GM23248 (cell line): Measurements from ENCODE around the gene TPO. TPM values are rescaled to one million over a fixed set of nuclear protein-coding genes. Genes with fewer than 3 reads are reported as not detected.

ENCODE experiments used
- DNase-seq: peaks from one replicate; pipeline ENCODE4 v3.0.0-alpha.2; 2015
- H2AFZ ChIP-seq: fragments of 200-600 bp; sonication (generic); 2 replicates; pipeline ENCODE4 v1.6.1; 2016; ENCODE audit warnings: antibody characterized with exemption
- H3F3A ChIP-seq: fragments of 200-600 bp; sonication (generic); 2 replicates; pipeline ENCODE4 v1.6.1; 2016; ENCODE audit warnings: mild to moderate bottlenecking, antibody characterized with exemption, mixed run types; ENCODE audit not compliant: insufficient read depth
- H3K27ac ChIP-seq: fragments of 200-600 bp; sonication (generic); 2 replicates; pipeline ENCODE4 v1.5.1; 2016; ENCODE audit warnings: mild to moderate bottlenecking
- H3K27me3 ChIP-seq: fragments of 200-600 bp; sonication (generic); replicated peaks from 2 replicates; pipeline ENCODE4 v1.6.1; 2016; ENCODE audit warnings: mild to moderate bottlenecking; ENCODE audit not compliant: insufficient read depth
- H3K36me3 ChIP-seq: fragments of 200-600 bp; sonication (generic); 2 replicates; pipeline ENCODE4 v1.6.1; 2016; ENCODE audit warnings: low read depth, mild to moderate bottlenecking
- H3K4me1 ChIP-seq: fragments of 200-600 bp; sonication (generic); 2 replicates; pipeline ENCODE4 v1.6.1; 2016; ENCODE audit warnings: mild to moderate bottlenecking; ENCODE audit not compliant: insufficient read depth
- H3K4me2 ChIP-seq: fragments of 200-600 bp; sonication (generic); one replicate; pipeline ENCODE4 v1.6.1; 2016; ENCODE audit warnings: mild to moderate bottlenecking; ENCODE audit not compliant: unreplicated experiment
- H3K4me3 ChIP-seq: fragments of 200-600 bp; sonication (generic); 2 replicates; pipeline ENCODE4 v1.5.1; 2016; ENCODE audit warnings: mild to moderate bottlenecking
- H3K79me2 ChIP-seq: fragments of 200-600 bp; sonication (generic); 2 replicates; pipeline ENCODE4 v1.6.1; 2016; ENCODE audit warnings: mild to moderate bottlenecking; ENCODE audit not compliant: insufficient read depth
- H3K9ac ChIP-seq: fragments of 200-600 bp; sonication (generic); 2 replicates; pipeline ENCODE4 v1.6.1; 2016; ENCODE audit warnings: mild to moderate bottlenecking
- H3K9me2 ChIP-seq: fragments of 200-600 bp; sonication (generic); 2 replicates; pipeline ENCODE4 v1.6.1; 2016; ENCODE audit warnings: mixed run types, mild to moderate bottlenecking, moderate library complexity; ENCODE audit not compliant: insufficient read depth
- H3K9me3 ChIP-seq: fragments of 200-600 bp; sonication (generic); one replicate; pipeline ENCODE4 v1.6.1; 2017; ENCODE audit warnings: low read depth
- H4K20me1 ChIP-seq: fragments of 200-600 bp; sonication (generic); 2 replicates; pipeline ENCODE4 v1.6.0; 2016; ENCODE audit not compliant: insufficient read depth
- EZH2 ChIP-seq: fragments of 200-600 bp; sonication (generic); IDR thresholded peaks from 2 replicates; pipeline ENCODE4 v1.6.1; 2018; ENCODE audit warnings: antibody characterized with exemption, mild to moderate bottlenecking; ENCODE audit not compliant: insufficient read depth, poor library complexity, severe bottlenecking
- EZH2phosphoT487 ChIP-seq: fragments of 200-600 bp; sonication (generic); IDR thresholded peaks from 2 replicates; pipeline ENCODE4 v1.6.1; 2018; ENCODE audit warnings: antibody characterized with exemption, moderate library complexity, mild to moderate bottlenecking, low read depth; ENCODE audit not compliant: insufficient read depth
- WGBS, 2 experiments: methylation state at CpG; one replicate each; pipeline ENCODE4 v1.1.6; 2015 to 2017; ENCODE audit warnings: low lambda C conversion rate in 2 of 2, low coverage in 1 of 2; ENCODE audit errors: missing lambda C conversion rate in 2 of 2; 5-methylcytosine and 5-hydroxymethylcytosine counted together
- in situ Hi-C: fragments of 300-500 bp; cut with MboI; formaldehyde crosslinking; loops from 2 replicates; pipeline ENCODE4 v1.15.0; 2020
- polyA plus RNA-seq: library from polyadenylated mRNA; unstranded; fragments of >200 nt; fragmentation: Nextera tagmentation; extraction: Ambion mirVana; gene quantifications from 2 replicates; pipeline ENCODE4 v1.2.1, GENCODE V29; 2016
- total RNA-seq: library from RNA; depleted of rRNA; stranded (reverse); fragments of >200 nt; shearing (Covaris generic); gene quantifications from 2 replicates; pipeline ENCODE4 v1.2.3, GENCODE V29; 2014

Gene TPO
- total and polyA plus RNA-seq, 2 experiments from 2014 or later: not detected

GRCh38 chr2:1476617-1477195 is 63.4 kb downstream of the TPO start:
- 80 to 88% methylated on average over 17 to 30 of the region's 30 CpGs for WGBS, 2 experiments
- no peak for DNase-seq
- H3K79me2 ChIP-seq: no peaks in the 10 kb centered on the region
- no peak overlapping the region for H3K27ac ChIP-seq
- H3K36me3 ChIP-seq: no peaks in the 10 kb centered on the region
- H3K27me3 ChIP-seq: no peaks in the 10 kb centered on the region
- in situ Hi-C loops: no loop called here
- H2AFZ ChIP-seq: no peak overlapping the region
- no peaks in the 10 kb centered on the region for H3K9me3 ChIP-seq
- no peaks in the 10 kb centered on the region for H3F3A ChIP-seq
- H3K4me2 ChIP-seq: no peak overlapping the region
- TF ChIP-seq EZH2phosphoT487 (no peak), EZH2 (no peak)
- no peaks in the 10 kb centered on the region for H4K20me1 ChIP-seq
- H3K4me1 ChIP-seq: no peaks in the 10 kb centered on the region
- H3K9me2 ChIP-seq: no peaks in the 10 kb centered on the region
- H3K9ac ChIP-seq: no peak overlapping the region
- H3K4me3 ChIP-seq: no peak overlapping the region

DNA sequence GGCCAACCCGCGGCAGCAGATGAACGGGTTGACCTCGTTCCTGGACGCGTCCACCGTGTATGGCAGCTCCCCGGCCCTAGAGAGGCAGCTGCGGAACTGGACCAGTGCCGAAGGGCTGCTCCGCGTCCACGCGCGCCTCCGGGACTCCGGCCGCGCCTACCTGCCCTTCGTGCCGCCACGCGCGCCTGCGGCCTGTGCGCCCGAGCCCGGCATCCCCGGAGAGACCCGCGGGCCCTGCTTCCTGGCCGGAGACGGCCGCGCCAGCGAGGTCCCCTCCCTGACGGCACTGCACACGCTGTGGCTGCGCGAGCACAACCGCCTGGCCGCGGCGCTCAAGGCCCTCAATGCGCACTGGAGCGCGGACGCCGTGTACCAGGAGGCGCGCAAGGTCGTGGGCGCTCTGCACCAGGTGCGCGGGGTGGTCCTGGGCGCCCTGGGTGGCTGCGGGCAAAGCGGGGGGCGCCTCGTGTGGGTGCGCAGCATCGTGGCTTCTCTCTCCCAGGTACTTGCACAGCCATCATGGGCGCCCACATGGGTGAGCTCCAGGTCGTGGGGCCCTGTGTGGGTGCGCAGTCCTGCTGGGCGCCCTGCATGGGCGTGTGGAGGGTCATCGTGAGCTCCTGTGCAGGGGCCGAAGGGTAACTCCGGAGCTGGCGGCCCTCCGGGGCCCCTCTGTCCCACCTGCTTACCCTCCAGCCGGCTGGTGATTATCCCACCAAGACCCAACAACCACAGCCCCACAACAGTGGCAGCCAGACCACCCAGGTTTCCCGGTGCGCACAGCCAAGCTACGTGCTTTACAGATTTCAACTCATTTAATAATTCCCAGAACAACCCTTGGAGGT is 64.2 kb downstream of the TPO start:
- no peaks in the 10 kb centered on the region for H3K79me2 ChIP-seq
- in situ Hi-C loops: no loop called here
- WGBS, 2 experiments: 80 to 85% methylated on average over 72 to 76 of the region's 76 CpGs

DNA sequence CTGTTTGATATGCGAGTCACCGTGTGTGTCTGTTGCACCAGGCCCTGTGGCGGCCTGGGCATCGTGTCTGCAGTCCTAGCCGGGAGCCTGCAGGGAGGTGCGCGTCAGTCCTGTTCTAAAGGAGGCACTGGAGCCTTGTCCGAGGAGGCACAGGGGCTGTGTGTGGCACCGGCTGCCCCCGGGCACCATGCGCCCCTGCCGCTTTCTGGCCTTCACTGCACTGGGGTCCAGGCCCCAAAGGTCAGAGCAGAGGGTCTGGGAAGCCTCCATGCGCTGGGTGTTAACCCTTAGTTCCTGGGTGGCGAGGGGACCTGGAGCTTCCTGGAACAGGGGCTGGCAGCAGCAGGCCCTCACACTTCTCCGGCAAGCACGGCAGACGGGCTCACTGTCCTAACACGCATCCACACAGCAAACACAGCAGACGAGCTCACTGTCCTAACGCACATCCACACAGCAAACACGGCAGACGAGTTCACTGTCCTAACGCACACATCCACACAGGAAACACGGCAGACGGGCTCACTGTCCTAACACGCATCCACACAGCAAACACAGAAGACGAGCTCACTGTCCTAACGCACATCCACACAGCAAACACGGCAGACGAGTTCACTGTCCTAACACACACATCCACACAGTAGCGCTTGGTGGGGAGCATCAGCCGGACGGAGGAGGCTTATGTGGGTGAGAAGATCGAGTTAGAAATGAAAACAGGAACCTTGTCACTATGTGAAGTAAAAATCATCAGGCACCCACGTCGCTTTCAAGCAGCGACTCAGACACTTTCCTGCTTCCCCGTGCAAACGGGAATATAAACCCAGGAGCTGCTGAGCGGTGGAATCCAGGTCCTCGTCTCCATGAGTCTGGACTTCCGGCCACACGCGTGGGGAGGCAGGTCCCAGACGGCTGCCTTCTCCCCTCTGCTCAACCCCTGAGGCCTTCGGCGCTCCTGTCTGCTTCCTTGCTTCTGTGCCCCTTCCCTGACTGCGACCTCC is 65.3 kb downstream of the TPO start:
- Histone ChIP-seq H3K4me2 (no peak overlapping the region), H3K27me3 (no peaks in the 10 kb centered on the region), H3K4me1 (no peaks in the 10 kb centered on the region), H3K9me3 (no peaks in the 10 kb centered on the region), H3K9me2 (no peaks in the 10 kb centered on the region), H2AFZ (no peak overlapping the region), H3F3A (no peaks in the 10 kb centered on the region), H4K20me1 (no peaks in the 10 kb centered on the region), H3K4me3 (no peak overlapping the region), H3K79me2 (no peaks in the 10 kb centered on the region), H3K27ac (no peak overlapping the region), H3K36me3 (no peaks in the 10 kb centered on the region), H3K9ac (no peak overlapping the region)
- TF ChIP-seq EZH2 (no peak), EZH2phosphoT487 (no peak)
- in situ Hi-C loops: no loop called here
- DNase-seq: no peak
- WGBS, 2 experiments: 65 to 70% methylated on average over 48 of the region's 48 CpGs

More for the DNA sequence above, 64.2 kb downstream of the TPO start:
- Histone ChIP-seq H3K4me2 (no peak overlapping the region), H3K9me2 (no peaks in the 10 kb centered on the region), H2AFZ (no peak overlapping the region), H4K20me1 (no peaks in the 10 kb centered on the region), H3F3A (no peaks in the 10 kb centered on the region), H3K4me3 (no peak overlapping the region), H3K9ac (no peak overlapping the region), H3K27me3 (no peaks in the 10 kb centered on the region), H3K36me3 (no peaks in the 10 kb centered on the region), H3K27ac (no peak overlapping the region), H3K4me1 (no peaks in the 10 kb centered on the region), H3K9me3 (no peaks in the 10 kb centered on the region)
- no peak for TF ChIP-seq EZH2phosphoT487
- no peak for TF ChIP-seq EZH2
- DNase-seq: no peak

DNA sequence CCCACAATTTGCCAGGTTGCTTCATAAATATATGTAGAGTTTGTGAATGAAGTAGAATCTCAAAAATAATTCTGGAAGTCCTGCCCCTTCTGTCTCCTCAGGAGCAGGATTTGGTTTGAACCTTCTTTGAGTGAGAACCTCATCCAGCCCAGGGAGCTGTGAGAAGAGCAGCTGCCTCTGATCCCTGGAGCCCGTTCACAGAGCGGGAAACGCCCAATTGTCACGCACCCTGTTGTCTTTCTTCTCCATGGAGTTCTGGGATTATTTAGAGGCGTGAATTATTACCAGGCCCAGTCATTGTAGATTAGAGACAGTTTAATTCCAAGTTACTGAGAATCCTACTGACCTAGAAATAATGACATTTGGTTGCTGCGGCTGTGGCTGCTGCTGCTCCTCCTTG is 66.1 kb downstream of the TPO start:
- Histone ChIP-seq H3F3A (no peaks in the 10 kb centered on the region), H3K4me2 (no peak overlapping the region), H3K27me3 (no peaks in the 10 kb centered on the region), H3K27ac (no peak overlapping the region), H3K4me3 (no peak overlapping the region), H3K36me3 (no peaks in the 10 kb centered on the region), H3K9ac (no peak overlapping the region), H3K79me2 (no peaks in the 10 kb centered on the region), H2AFZ (no peak overlapping the region), H3K9me3 (no peaks in the 10 kb centered on the region), H4K20me1 (no peaks in the 10 kb centered on the region), H3K4me1 (no peaks in the 10 kb centered on the region), H3K9me2 (no peaks in the 10 kb centered on the region)
- in situ Hi-C loops: no loop called here
- WGBS, 2 experiments: 2 to 3% methylated on average over 6 of the region's 6 CpGs
- TF ChIP-seq EZH2 (no peak), EZH2phosphoT487 (no peak)
- no peak for DNase-seq
